ENCODE results near the gene TMEM221.

Gene TMEM221

DNA sequence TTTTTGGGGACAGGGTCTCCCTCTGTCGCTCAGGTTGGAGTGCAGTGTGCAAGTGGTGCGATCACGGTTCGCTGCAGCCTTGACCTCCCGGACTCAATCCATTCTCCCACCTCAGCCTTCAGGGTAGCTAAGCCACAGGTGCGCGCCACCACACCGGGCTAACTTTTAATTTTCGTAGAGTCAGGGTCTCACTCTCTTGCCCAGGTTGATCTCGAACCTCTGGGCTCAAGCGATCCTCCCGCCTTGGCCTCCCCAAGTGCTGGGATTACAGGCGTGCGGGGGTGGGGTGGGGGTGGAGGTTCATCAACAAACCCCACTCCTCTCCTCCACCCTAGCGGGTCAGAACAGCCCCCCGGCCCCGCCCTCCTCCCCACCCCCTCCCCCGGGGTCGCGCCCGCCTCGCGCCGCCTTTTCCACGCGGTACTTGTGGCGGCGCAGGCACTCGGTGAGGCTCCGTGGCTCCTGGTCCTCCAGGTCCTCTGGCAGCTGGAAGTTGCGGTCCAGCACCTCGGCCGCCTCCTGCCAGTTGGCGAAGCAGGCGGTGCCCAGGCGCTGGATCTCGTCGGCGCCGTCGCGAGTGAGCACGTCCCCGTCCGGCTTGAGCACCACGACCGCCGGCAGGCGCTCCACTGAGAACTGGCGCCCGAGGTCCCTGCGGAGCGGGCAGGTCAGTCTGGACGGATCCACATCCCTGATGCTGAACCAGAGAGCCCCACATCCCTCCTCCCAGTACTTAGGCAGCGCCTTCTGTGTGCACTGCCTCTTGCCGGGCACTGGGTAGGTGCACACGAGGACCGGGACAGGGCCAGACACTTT lies 7.0 kb upstream of the TMEM221 start:
- no peak for DNase-seq (ENCODE audit: low read depth)
- TF ChIP-seq, protein P1, sequence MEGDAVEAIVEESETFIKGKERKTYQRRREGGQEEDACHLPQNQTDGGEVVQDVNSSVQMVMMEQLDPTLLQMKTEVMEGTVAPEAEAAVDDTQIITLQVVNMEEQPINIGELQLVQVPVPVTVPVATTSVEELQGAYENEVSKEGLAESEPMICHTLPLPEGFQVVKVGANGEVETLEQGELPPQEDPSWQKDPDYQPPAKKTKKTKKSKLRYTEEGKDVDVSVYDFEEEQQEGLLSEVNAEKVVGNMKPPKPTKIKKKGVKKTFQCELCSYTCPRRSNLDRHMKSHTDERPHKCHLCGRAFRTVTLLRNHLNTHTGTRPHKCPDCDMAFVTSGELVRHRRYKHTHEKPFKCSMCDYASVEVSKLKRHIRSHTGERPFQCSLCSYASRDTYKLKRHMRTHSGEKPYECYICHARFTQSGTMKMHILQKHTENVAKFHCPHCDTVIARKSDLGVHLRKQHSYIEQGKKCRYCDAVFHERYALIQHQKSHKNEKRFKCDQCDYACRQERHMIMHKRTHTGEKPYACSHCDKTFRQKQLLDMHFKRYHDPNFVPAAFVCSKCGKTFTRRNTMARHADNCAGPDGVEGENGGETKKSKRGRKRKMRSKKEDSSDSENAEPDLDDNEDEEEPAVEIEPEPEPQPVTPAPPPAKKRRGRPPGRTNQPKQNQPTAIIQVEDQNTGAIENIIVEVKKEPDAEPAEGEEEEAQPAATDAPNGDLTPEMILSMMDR (IDR thresholded peaks at IDR 0.05; ENCODE audit: control insufficient read depth, insufficient read depth, low read depth, low read length, missing control alignments), result no peak
- H3K4me3 ChIP-seq (ENCODE audit: control insufficient read depth, low read depth, low read length), result no peak overlapping the region

DNA sequence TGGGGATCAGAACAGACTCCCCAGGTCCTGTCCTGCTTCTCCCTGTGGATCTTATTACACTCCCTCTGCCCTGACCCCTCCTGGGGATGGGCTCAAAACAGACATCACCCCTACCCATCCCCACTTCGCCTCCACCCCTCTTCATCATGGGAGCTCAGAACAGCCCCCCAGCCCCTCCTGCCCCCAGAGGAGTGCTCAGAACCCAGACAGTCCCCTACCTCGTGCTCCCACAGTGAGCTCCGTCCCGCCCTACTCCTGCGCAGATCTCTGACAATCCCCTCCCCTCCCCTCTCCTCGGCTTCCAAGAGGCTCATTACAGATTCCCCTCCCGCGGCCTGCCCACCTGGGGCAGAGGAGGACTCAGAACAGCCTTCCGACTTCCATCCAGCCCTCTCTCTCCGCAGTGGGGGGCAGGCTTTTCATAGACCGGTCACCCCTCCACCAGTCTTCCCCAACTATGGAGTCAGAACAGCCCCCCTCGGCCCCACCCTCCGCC lies 6.2 kb upstream of the TMEM221 start:
- DNase-seq (ENCODE audit: low read depth), result no peak
- TF ChIP-seq, protein P1 (IDR thresholded peaks at IDR 0.05; ENCODE audit: control insufficient read depth, insufficient read depth, low read depth, low read length, missing control alignments), result no peak
- no peak overlapping the region for H3K4me3 ChIP-seq (ENCODE audit: control insufficient read depth, low read depth, low read length)

DNA sequence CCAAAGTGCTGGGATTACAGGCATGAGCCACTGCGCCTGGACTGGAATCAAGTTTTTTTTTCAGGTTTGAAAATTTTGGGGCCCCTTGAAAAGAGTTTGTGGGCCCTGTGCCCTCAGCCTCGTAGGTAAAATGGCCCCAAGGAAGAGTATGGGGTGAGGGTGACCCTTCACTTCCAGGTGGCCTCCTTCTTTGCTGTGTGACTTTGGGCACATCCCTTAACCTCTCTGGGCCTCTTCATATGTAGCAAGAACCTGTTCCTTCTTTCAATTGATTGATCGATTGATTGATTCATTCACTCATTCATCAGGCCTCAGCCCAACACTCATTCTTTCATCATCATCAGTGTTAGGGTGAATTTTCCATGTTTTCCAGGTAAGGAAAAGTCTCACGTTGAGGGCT lies 3.4 kb upstream of the TMEM221 start:
- H3K4me3 ChIP-seq (ENCODE audit: control insufficient read depth, low read depth, low read length), result no peak overlapping the region
- TF ChIP-seq, protein P1 (IDR thresholded peaks at IDR 0.05; ENCODE audit: control insufficient read depth, insufficient read depth, low read depth, low read length, missing control alignments), result no peak
- no peak for DNase-seq (ENCODE audit: low read depth)

DNA sequence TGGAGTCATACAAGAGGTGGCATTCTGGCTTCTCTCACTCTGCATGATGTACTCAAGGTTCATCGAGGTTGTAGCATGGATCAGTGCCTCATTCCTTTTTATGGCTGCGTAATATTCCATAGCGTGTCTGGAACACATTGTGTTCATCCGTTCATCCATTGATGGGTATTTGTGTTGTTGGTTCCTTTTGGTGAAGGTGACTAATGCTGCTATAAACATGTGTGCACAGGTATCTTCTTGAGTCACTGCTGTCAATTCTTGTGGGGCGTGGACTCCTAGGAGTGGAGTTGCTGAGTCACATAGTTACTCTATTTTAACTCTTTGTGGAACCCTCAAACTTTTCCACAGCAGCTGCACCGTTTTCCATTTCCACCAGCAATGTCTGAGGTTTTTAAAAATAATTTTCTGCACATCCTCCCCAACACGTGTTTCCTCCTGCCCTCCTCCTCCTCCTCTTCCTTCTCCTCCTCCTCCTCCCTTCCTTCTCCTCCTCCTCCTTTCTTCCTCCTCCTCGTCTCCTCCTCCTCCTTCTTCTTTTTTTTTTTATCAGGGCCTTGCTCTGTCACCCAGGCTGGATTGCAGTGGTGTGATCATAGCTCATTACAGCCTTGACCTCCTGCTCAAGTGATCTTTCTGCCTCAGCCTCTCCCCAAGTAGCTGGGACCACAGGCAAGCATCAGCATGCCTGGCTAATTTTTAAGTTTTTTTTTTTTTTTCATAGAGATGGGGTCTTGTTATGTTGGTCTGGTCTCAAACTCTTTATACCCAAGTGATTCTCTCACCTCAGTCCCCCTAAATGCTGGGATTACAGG lies 2.0 kb upstream of the TMEM221 start:
- TF ChIP-seq, protein P1 (IDR thresholded peaks at IDR 0.05; ENCODE audit: control insufficient read depth, insufficient read depth, low read depth, low read length, missing control alignments), result no peak
- DNase-seq (ENCODE audit: low read depth), result no peak
- no peak overlapping the region for H3K4me3 ChIP-seq (ENCODE audit: control insufficient read depth, low read depth, low read length)

DNA sequence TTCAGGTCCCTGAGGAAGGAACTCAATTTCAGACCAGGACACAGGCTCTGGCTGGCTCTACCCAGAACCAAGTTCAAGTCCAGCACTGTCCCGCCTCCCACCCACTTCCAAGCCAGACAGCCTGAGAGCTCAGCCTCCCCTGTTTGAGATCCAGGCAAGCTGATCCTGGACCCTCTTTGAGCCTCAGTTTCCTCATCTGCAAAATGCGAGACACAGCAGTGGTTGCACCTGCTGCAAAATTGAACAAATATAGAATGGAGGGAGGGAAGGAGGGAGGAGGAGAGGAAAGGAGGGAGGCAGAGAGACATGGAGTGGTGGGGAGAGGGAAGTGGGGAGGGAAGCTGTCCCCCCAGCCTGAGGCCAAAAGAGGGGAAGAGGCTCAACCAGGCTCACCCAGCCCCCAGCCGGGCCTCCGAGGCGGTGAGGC lies 751 bp downstream of the TMEM221 start:
- no peak for DNase-seq (ENCODE audit: low read depth)
- no peak overlapping the region for H3K4me3 ChIP-seq (ENCODE audit: control insufficient read depth, low read depth, low read length)
- TF ChIP-seq, protein P1 (IDR thresholded peaks at IDR 0.05; ENCODE audit: control insufficient read depth, insufficient read depth, low read depth, low read length, missing control alignments), result no peak

DNA sequence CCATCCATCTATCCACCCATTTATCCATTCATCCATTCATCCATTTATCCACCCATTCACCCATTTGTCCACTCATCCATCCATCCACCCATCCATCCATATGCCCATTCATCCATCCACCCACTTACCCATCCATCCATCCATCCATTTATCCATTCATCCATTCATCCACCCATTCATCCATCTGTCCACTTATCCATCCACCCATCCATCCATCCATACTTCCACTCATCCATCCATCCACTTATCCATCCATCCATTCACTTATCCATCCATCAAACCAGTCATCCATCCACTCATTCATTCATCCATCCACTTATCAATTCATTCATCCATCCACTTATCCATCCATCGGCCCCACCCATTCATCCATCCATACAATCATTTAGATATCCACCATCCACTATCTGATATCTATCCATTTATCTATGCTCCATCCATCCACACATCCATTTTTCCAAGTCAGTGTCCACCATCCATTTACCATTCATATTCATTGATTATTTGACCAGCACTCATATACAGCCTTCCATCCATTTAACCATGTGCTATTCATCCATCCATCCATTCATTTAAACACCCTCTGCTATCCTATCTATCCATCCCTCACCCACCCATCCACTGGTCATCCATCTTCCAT lies 2.8 kb downstream of the TMEM221 start:
- no peak overlapping the region for H3K4me3 ChIP-seq (ENCODE audit: control insufficient read depth, low read depth, low read length)
- TF ChIP-seq, protein P1 (IDR thresholded peaks at IDR 0.05; ENCODE audit: control insufficient read depth, insufficient read depth, low read depth, low read length, missing control alignments), result no peak
- no peak for DNase-seq (ENCODE audit: low read depth)
